ENCODE data around the gene OXT. TPM values are rescaled to one million over a fixed set of nuclear protein-coding genes. Genes with fewer than 3 reads are reported as not detected.
A peak's percentile ranks its signal among the peaks of the same experiment; 100 is the strongest.

Gene OXT
- total RNA-seq, 1 experiment from 2014 or later: not detected

GRCh38 chr20:3044336-3044965 is 27.0 kb upstream of the OXT start:
- Histone ChIP-seq H2BK5ac (ENCODE audit: insufficient read length, low read length) (no peak overlapping the region), H2BK120ac (ENCODE audit: low read depth, low read length, poor library complexity, severe bottlenecking) (no peak overlapping the region), H3K4me2 (ENCODE audit: insufficient read depth, insufficient read length, low read length) (no peak overlapping the region), H3T11ph (ENCODE audit: low read length) (no peak overlapping the region), H3K56ac (ENCODE audit: insufficient read length, low read depth, low read length) (no peak overlapping the region), H2AK5ac (ENCODE audit: insufficient read length, low read length) (no peak overlapping the region), H3K14ac (ENCODE audit: insufficient read depth, low read length) (no peak overlapping the region), H3K27ac (ENCODE audit: insufficient read length, low read depth, low read length) (no peak overlapping the region), H2AFZ (ENCODE audit: low read length) (no peak overlapping the region), H3K79me1 (ENCODE audit: insufficient read depth, low read depth, low read length, poor library complexity, severe bottlenecking) (no peaks in the 10 kb centered on the region), H3K79me2 (ENCODE audit: insufficient read depth, low read length) (no peaks in the 10 kb centered on the region; the same call in 1 of the 2 replicates), H2BK15ac (ENCODE audit: low read depth, low read length) (no peak overlapping the region), H3K23me2 (ENCODE audit: insufficient read length, low read depth, low read length, poor library complexity, severe bottlenecking) (peaks cover 13% of the 10 kb centered on the region), H4K20me1 (ENCODE audit: control insufficient read depth, insufficient read depth, insufficient read length) (no peaks in the 10 kb centered on the region), H4K91ac (ENCODE audit: insufficient read length, low read depth, low read length) (no peak overlapping the region), H3K23ac (ENCODE audit: insufficient read length, low read depth, low read length) (no peak overlapping the region), H3K9me3 (ENCODE audit: control insufficient read depth, low read depth, low read length) (no peaks in the 10 kb centered on the region), H3K9ac (ENCODE audit: extremely low read depth, insufficient read length, low read length) (no peak overlapping the region), H4K5ac (ENCODE audit: insufficient read length, low read depth, low read length) (no peak overlapping the region), H4K8ac (replicated peaks; ENCODE audit: insufficient read length, low read depth, low read length) (no peak overlapping the region), H2BK20ac (ENCODE audit: low read depth, low read length, poor library complexity, severe bottlenecking) (no peak overlapping the region), H3K18ac (ENCODE audit: insufficient read length, low read depth, low read length) (no peak overlapping the region), H3K4ac (ENCODE audit: low read depth, low read length) (no peak overlapping the region), H2BK12ac (ENCODE audit: insufficient read length, low read depth, low read length) (no peak overlapping the region), H3K4me1 (ENCODE audit: insufficient read depth, low read length) (peaks cover 12% of the 10 kb centered on the region; the same call in 1 of the 2 replicates), H3K27me3 (ENCODE audit: insufficient read depth, low read length) (no peaks in the 10 kb centered on the region)
- DNase-seq: no peak
- Mint-ChIP-seq H3K9me3 (no peaks in the 10 kb centered on the region), H3K27me3 (ENCODE audit: low read depth) (no peaks in the 10 kb centered on the region; the same call in 1 of the 2 replicates), H3K36me3 (ENCODE audit: insufficient read depth in 1 of 3, low read depth in 3 of 3) (peaks cover 19 to 42% (median 40%) of the 10 kb centered on the region in 3 experiments), H3K4me1 (peaks cover 22 to 24% of the 10 kb centered on the region in 2 experiments), H3K27ac (no peak overlapping the region), H3K4me3 (peak overlapping the region; percentile 94 to 95; a peak in 4 of 5 replicates)
- no peak for TF ChIP-seq CTCF (conservative IDR thresholded peaks at IDR 0.05)
- no CpG with 5 or more reads among the region's 8 CpGs for WGBS (ENCODE audit: extremely low coverage, insufficient read length, low lambda C conversion rate)
